Keratinocyte (primary cell): Measurements from ENCODE around the gene TMEM161A. TPM values are rescaled to one million over a fixed set of nuclear protein-coding genes. Genes with fewer than 3 reads are reported as not detected.

Experiments used
- DNase-seq: peaks from one replicate; pipeline ENCODE4 v3.0.0-alpha.2; 2011; ENCODE audit warnings: low read depth, missing footprints, low spot score
- FAIRE-seq: peaks from 2 replicates; lab custom pipeline; 2011; peaks lifted over from hg19 to GRCh38; lab: Jason Lieb, UNC
- H2AFZ ChIP-seq: 2 replicates; pipeline ENCODE4 v1.6.0; 2012; ENCODE audit warnings: low read length, control low read depth, inconsistent platforms; ENCODE audit not compliant: control insufficient read depth
- H3K27ac ChIP-seq: 2 replicates; pipeline ENCODE4 v1.5.1; 2011; ENCODE audit warnings: low read length; ENCODE audit not compliant: control insufficient read depth, insufficient read depth
- H3K27me3 ChIP-seq: 3 replicates; pipeline ENCODE4 v1.6.0; 2011; ENCODE audit warnings: low read length; ENCODE audit not compliant: control insufficient read depth, insufficient read depth; ENCODE audit errors: extremely low read depth
- H3K36me3 ChIP-seq, 2 experiments: 2 replicates in 1 of 2; 3 replicates in 1 of 2; pipeline ENCODE4 v1.5.1; 2011; ENCODE audit warnings: low read length in 2 of 2, mild to moderate bottlenecking in 1 of 2; ENCODE audit not compliant: control insufficient read depth in 2 of 2, insufficient read depth in 2 of 2; ENCODE audit errors: extremely low read depth in 1 of 2
- H3K4me1 ChIP-seq: 3 replicates; pipeline ENCODE4 v1.5.1; 2011; ENCODE audit warnings: low read length; ENCODE audit not compliant: control insufficient read depth, insufficient read depth; ENCODE audit errors: extremely low read depth
- H3K4me2 ChIP-seq: 3 replicates; pipeline ENCODE4 v1.6.0; 2011; ENCODE audit warnings: low read depth, low read length; ENCODE audit not compliant: control insufficient read depth, insufficient read depth; ENCODE audit errors: extremely low read depth
- H3K4me3 ChIP-seq, 3 experiments: fragments of 200-600 bp in 1 of 3; sonication (generic) in 1 of 3; 2 replicates in 2 of 3; 3 replicates in 1 of 3; pipeline ENCODE4 v1.5.1; 2011 to 2016; ENCODE audit warnings: low read length in 3 of 3, mild to moderate bottlenecking in 3 of 3, control low read depth in 2 of 3, inconsistent platforms in 1 of 3, low read depth in 1 of 3, mixed read lengths in 1 of 3, mixed run types in 1 of 3, moderate library complexity in 1 of 3; ENCODE audit not compliant: control insufficient read depth in 2 of 3, insufficient read depth in 2 of 3; ENCODE audit errors: extremely low read depth in 1 of 3
- H3K79me2 ChIP-seq: 2 replicates; pipeline ENCODE4 v1.6.0; 2012; ENCODE audit warnings: low read length; ENCODE audit not compliant: control insufficient read depth, insufficient read depth
- H3K9ac ChIP-seq: 3 replicates; pipeline ENCODE4 v1.6.0; 2011; ENCODE audit warnings: low read length; ENCODE audit not compliant: control insufficient read depth, insufficient read depth; ENCODE audit errors: extremely low read depth
- H3K9me1 ChIP-seq: 3 replicates; pipeline ENCODE4 v1.6.0; 2011; ENCODE audit warnings: low read length; ENCODE audit not compliant: control insufficient read depth, insufficient read depth; ENCODE audit errors: extremely low read depth
- H3K9me3 ChIP-seq: 2 replicates; pipeline ENCODE4 v1.5.1; 2012; ENCODE audit warnings: low read depth, low read length; ENCODE audit not compliant: control insufficient read depth
- H4K20me1 ChIP-seq: 3 replicates; pipeline ENCODE4 v1.6.0; 2011; ENCODE audit warnings: low read length; ENCODE audit not compliant: control insufficient read depth, insufficient read depth; ENCODE audit errors: extremely low read depth
- CTCF ChIP-seq, 3 experiments: IDR thresholded peaks in 1 of 3; conservative IDR thresholded peaks in 1 of 3; optimal IDR thresholded peaks in 1 of 3; 2 replicates in 2 of 3; 3 replicates in 1 of 3; pipeline versions ENCODE3 to v1.5.1; 2011; ENCODE audit warnings: low read length in 3 of 3, mild to moderate bottlenecking in 3 of 3, moderate library complexity in 2 of 3, control low read depth in 1 of 3, inconsistent platforms in 1 of 3; ENCODE audit not compliant: insufficient read depth in 2 of 3; ENCODE audit errors: extremely low read depth in 1 of 3
- EZH2 ChIP-seq: IDR thresholded peaks from one replicate; pipeline ENCODE4 v1.6.1; 2012; ENCODE audit warnings: inconsistent platforms, mild to moderate bottlenecking, low read length, moderate library complexity
- dilution Hi-C: fragments of 300-500 bp; cut with MboI; formaldehyde crosslinking; loops from one replicate; pipeline ENCODE4 v1.7.0; 2020; ENCODE audit warnings: low sequenced_read_pairs; ENCODE audit not compliant: extremely low pct_ligation_motif_present
- polyA plus RNA-seq, 5 experiments: library from polyadenylated mRNA; depleted of rRNA in 3 of 5; stranded (reverse) in 3 of 5; stranded (forward) in 1 of 5; unstranded in 1 of 5; fragments of >200 nt; gene quantifications; 1 replicate in 1 of 5; 2 replicates in 3 of 5; 3 replicates in 1 of 5; pipeline versions ENCODE4 v1.2.1 to v1.2.3, GENCODE V29; 2011 to 2012; ENCODE audit warnings: missing spikeins in 2 of 5, low read depth in 1 of 5, low replicate concordance in 1 of 5

The TMEM161A gene
- polyA plus RNA-seq, 1 donor (not counting 4 experiments of a cell fraction or from before 2014, with no cell fraction given), result 18.0 TPM

GRCh38 chr19:19162495-19162894 is 24.2 kb upstream of the TMEM161A start:
- Histone ChIP-seq H3K9me3 (no peaks in the 10 kb centered on the region), H3K36me3 (no peaks in the 10 kb centered on the region), H2AFZ (no peak overlapping the region), H3K4me1 (no peaks in the 10 kb centered on the region), H3K27me3 (no peaks in the 10 kb centered on the region), H3K4me2 (no peak overlapping the region), H3K27ac (no peak overlapping the region), H3K4me3 (no peak overlapping the region), H4K20me1 (no peaks in the 10 kb centered on the region), H3K9ac (no peak overlapping the region), H3K79me2 (no peaks in the 10 kb centered on the region), H3K9me1 (no peaks in the 10 kb centered on the region)
- dilution Hi-C loops, result no loop called here
- no peak for TF ChIP-seq CTCF (optimal IDR thresholded peaks at IDR 0.05 in 1 of 3, IDR thresholded peaks at IDR 0.05 in 1 of 3, conservative IDR thresholded peaks at IDR 0.05 in 1 of 3; ENCODE audit: extremely low read depth in 1 of 3, insufficient read depth in 2 of 3, low read length in 3 of 3)
- TF ChIP-seq EZH2, result no peak
- FAIRE-seq, result no peak
- no peak for DNase-seq

GRCh38 chr19:19160461-19161035 is 22.3 kb upstream of the TMEM161A start:
- FAIRE-seq, result no peak
- DNase-seq, result no peak
- no peak overlapping the region for H3K27ac ChIP-seq
- no peak overlapping the region for H3K9ac ChIP-seq
- H3K27me3 ChIP-seq, result no peaks in the 10 kb centered on the region
- no peak overlapping the region for H2AFZ ChIP-seq
- dilution Hi-C loops, result no loop called here
- no peaks in the 10 kb centered on the region for H3K9me1 ChIP-seq
- no peak overlapping the region for H3K4me3 ChIP-seq
- H3K36me3 ChIP-seq, result no peaks in the 10 kb centered on the region
- H3K79me2 ChIP-seq, result no peaks in the 10 kb centered on the region
- H3K4me2 ChIP-seq, result no peak overlapping the region
- H3K4me1 ChIP-seq, result no peaks in the 10 kb centered on the region
- H3K9me3 ChIP-seq, result no peaks in the 10 kb centered on the region
- no peaks in the 10 kb centered on the region for H4K20me1 ChIP-seq
- TF ChIP-seq EZH2 (no peak), CTCF (optimal IDR thresholded peaks at IDR 0.05 in 1 of 3, IDR thresholded peaks at IDR 0.05 in 1 of 3, conservative IDR thresholded peaks at IDR 0.05 in 1 of 3; ENCODE audit: extremely low read depth in 1 of 3, insufficient read depth in 2 of 3, low read length in 3 of 3) (no peak)
